ENCODE results near the gene ATXN7.

Gene ATXN7

DNA sequence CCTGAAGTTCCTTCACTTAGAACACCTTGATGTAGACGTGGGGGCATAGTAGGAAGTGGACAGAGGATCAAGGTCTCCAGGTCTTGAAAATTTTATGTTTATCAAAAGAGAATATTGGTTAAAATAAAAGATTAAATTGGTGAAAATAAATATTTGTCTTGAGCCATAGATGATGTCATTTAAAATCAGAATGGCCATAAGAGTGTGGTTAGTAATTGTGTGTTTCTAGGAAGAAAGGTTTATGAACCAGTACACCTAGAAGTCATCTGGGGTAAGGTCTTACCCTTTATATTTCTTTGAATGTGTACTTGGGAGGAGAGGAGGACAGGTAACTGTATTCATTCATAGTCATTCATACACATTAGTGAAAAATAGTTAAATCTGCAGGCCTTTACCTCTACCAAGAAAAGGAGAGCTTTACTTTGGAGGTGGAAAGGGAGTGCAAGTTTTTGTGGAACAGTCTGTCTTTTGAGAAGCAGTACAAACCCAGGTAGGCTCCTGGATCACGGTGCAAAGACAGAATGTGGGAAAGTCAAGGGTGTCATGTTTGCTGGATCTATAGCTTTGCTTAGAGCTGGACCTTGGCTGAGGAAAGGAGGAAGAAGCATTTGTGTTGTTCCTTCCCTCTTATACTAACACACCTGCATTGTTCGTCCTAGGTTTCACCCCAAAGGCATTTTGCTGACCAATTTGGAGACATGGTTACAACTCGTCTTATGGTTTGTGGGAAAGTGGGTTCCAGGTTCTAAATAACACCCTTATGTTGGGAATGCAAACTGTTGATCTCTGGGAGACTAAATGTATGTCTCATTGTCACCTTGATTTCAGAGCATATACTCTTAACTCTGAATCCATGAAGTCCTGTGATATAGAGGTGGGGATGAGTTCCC is 42.3 kb downstream of the ATXN7 start:
- no peak for DNase-seq

DNA sequence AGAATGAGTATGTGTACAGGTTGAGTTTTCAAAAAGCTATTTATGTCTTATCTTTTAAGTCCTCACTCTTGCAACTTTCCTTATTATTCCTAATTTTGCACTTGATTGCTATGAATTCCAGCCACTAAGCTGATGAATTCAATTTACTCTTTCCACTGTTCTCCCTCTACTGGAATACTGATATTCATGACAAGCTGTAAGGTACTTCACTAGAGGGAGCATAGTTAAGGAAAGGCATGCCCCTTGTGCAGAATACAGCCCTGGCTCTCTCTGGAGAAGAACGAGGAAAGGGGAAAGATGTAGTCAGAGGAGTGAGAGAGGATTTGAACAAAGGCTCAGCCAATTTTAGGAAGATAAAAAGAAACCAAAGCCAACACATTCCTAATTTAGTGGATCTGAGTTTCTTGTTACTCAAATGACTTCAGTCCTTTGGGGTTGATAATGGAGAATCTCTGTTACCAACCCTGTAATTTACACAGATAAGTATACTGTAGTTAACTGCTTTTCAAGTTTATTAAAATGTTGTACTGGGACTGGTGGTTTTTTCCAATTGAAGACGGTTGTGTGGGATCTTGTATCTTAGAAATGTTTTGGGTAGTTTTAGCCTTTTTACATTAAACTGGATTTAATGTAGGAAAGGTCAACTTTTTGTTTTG is 44.5 kb downstream of the ATXN7 start:
- no peak for DNase-seq

DNA sequence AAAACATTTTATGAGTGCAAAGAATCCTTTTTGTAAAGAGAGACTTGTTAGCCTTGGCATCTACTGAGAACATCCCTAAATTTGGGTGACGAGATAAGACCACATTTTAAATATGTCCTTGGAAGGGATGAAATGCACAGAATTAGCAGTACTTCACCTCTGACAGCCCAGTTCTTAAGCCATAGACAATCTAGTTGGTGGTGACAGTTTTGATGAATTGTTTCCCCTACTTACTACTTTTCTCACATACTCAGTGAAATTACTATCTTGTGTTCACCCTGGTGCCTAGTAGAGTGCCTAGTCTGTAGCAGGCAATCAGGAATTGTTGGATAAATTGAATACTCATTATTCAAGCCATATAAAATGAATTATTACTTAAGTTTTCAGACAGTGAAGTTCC is 45.1 kb downstream of the ATXN7 start:
- no peak for DNase-seq

DNA sequence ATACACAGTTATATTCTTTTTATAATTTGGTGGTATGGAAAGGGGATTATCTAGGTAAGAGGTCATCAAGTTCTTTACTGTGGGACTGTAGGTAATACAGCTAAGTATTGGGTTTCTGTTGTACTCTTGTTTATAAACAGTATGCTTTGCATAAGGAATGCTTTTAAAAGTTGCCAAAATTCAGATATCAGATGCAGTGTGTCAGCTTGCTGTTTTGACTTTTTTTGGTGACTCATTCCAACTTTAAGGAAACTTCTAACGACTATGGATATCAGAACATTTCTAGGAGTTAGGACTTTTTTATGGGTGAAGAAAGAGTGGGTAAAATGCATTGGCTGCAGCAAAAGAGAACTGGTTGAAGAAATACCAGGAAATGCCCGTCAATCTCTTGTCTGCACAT is 45.8 kb downstream of the ATXN7 start:
- no peak for DNase-seq

DNA sequence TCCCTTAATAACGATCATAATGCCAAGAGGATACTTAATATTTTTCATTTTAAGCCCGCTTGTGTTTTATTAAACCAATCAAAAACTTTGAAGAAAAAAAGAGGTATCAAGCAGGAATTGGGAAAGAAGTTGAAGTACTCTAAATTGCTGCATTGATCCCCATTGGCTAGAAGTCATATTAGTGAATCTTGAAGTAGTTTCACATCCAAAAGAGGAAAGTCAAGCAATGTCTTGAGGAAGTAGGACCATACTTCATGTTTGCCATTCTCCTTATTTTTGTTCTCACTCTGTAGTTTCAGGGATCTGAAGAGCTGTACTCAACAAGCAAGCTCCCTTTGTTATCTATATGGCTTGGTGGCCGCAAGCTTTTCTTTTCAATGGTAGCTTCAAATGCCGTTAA is 46.3 kb downstream of the ATXN7 start:
- DNase-seq: no peak

DNA sequence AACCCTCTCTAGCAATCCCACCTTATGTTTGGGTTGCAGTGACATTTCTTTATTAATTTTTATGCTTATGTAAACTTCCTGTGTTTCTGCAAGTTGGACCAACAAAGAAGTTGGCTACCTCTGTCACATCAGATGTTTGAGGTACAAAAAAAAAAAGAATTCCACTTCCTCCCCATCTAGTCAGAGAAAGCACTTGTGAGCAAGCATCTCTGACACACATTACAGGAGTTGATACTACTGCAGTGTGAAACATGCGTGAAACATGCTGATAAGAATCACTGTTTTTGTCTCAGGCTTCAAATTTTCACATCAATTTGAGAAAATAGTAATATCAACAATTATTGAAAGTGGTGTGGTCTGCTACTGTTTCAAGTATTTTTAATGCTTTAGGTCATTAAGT is 47.2 kb downstream of the ATXN7 start:
- no peak for DNase-seq

DNA sequence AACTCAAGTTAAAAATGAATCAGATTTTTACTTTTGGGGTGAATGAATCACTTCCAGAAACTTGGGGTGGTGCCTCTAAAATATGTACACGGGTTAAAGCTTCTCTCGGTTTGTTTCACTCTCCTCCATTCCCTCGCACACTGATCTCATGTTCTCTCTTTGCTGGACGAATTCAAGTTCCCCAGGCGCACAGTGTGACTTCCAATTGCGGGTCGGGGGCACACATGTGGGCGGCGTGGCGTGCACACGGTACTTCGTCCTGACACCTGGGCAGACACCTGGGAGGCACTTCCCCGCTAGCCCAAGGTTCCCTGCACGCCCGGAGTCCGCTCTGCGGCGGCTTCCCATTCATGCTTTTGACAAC is 47.8 kb downstream of the ATXN7 start:
- no peak for DNase-seq

DNA sequence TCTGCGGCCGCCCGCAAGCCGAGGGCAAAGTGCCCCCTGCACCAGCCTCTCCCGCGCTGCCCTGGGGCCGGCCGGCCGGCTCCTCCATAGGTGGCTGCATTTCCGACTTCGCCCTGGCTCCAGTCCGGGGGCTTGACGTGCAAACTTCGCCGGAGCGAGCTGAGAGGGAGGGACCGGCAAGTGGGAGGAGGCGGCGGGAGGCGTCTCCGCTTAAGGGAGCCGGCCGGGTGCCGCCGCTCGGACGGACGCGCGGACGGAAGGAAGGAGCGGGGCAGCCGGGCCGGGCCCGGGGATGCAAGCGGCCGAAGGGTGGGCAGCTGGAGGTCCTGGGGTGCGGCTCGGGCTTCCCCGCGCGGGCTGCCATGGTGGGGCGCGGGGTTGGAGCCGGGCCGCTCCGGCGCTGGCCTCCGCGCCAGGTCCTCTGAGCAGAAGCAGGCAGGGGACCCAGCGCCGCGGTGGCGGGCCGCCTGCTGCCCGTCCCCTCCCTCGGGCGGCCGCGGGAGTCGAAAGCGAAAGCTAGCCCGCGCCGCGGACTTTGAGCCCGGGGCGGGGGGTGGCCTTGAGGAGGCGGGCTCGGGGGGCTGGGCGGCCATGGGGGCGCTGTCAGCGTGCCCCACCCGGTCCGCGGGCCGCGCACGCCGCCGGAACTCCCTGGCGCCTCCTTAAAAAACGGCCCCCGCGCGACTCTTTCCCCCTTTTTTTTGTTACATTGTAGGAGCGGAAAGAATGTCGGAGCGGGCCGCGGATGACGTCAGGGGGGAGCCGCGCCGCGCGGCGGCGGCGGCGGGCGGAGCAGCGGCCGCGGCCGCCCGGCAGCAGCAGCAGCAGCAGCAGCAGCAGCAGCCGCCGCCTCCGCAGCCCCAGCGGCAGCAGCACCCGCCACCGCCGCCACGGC is 48.5 kb downstream of the ATXN7 start, which contains the start of gene SCAANT1:
TSS of gene SCAANT1 (minus strand) at position 511 of the 895 bp plus-strand sequence.
- DNase-seq: peak; percentile 60

DNA sequence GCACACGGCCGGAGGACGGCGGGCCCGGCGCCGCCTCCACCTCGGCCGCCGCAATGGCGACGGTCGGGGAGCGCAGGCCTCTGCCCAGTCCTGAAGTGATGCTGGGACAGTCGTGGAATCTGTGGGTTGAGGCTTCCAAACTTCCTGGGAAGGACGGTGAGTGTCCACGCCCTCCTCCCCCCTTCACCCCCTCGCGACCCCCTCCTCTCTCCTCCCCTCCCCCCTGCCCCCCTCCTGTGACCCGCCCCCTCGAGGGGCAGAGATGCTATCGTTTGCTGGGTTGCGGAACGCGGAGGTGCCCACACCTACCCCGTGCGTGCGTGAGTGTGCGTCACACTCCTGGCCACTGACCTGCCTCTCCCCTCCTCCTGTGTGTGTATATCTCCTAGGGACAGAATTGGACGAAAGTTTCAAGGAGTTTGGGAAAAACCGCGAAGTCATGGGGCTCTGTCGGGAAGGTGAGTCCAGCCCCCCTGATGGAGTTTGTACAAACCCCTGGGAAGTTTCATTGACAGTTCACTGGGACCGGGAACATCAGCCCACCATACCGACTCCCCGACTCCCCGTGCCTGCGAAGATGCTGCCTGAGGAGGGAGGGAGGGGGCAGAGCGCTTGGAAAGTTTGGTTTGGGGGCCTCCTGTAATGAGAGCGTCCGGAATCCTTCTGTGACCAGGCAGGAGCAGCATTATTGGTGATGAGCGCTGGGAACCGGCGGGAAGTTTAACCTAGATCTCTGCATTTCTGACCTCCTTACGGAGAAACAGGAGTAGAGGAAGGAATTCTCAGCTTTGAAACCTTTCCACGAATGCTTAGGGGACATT is 49.3 kb downstream of the ATXN7 start:
- no peak for DNase-seq

DNA sequence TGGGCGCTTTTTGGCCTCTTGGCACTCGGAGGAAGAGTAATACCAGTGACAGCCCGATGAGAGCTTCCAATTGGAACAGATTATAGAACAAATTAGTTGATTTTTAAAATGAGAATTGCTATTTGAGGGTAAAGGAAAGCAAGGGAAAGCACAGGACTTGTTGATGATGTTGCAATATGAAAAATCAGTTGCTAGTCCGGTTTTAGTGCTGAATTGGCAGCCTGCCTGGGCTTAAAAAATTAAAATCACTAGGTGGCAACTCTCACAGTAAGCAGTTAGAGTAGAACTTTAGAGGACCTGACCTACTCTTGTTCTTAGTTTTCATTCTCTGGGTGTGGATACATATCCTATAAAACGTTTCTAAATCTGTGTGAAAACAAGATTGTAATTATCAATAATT is 50.6 kb downstream of the ATXN7 start:
- DNase-seq: no peak

DNA sequence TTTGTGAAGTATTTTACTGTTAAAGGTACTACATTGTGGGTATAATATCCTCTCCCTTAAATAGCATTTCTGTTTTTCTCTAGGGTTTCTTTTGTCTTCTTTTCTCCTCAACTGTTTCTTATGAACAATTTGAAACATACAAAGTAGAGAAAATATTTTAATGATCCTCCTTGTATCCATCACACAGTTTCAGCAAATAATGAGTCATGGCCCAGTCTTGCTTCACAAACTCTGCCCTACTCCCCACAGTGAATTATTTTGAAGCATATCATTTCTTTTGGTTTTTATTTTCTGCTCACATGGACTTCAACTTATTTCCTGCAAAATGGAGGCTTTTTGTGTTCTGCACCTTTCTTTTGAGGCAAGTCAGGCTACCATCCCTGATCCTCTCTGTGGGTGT is 54.7 kb downstream of the ATXN7 start:
- no peak for DNase-seq

DNA sequence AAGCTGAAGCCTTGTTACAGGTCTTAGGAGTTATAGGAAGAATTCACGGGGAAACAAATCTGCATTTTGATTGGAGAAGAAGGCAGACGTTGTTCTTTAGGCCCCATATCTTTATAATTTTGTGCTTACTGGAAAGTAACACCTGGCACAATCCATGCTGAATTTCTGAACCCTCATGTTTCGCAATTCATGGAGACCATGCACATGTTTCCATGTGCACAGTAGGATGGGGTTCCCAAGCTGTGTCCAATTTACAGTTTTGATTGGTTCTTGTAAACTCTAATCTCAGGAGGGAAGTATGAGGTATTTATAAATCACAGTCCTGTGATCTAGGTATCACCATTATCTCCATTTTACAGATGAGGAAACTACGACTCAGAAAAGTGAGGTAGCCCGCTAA is 56.3 kb downstream of the ATXN7 start:
- no peak for DNase-seq

DNA sequence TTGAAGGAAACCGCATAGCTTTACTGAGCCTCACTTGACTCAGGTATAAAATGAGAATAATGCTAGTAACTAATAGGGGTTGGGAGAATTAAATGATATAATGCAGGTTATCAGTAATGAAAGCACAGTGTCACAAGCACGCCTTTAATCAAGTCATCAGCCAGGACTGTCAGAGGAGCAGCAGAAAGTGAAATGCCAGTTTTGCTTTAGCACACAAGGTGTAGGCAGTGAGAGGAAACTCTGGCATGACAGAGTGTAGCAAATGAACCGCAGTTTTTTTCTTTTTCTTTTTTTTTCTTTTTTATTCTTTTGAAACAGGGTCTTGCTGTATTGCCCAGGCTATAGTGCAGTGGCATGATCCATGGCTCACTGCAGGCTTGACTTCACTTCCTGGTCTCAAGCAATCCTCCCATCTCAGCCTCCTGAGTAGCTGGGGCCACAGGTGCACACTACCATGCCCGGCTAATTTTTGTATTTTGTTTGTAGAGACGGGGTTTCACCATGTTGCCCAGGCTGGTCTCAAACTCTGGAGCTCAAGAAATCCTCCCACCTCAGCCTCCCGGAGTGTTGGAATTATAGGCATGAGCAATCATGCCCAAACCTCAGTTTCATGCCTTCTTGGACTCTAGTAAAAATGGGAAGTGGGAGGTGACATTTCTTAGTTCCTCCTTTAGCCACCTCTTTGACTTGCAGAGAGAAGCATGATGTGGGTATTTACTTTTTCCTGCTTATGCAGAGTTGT is 58.2 kb downstream of the ATXN7 start:
- DNase-seq: no peak

DNA sequence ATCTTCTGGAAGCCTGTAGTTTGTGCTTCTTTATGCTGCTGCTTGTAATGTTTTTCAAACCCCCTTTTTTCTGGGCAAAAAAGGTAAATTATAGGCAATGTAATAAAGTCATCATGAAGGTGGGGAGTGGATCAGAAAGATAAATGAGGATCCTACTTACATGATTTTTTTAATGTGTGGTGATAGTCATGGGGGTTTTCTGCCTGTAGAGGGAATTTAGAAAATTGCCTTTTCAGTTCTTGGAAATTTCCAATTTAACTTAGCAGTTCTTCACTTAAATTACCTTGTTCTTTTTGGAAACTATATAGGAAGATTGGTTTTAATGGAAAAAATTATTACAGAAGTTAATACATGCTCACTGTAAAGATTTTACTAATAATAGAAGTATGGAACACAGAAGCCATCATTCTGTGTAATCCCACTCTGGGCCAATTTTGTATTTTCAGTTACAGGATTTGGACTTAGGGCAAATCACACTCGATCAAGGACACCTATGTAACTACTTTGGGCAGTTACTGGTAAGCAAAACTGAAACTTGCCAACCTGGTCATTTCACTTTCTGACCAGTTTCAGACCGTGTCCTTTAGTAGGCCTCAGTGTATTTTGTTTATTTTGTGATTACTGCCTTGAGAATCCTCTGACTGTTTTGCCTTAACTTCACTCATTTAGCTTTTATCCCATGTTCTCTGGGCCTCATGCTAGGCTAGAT is 59.0 kb downstream of the ATXN7 start:
- no peak for DNase-seq

DNA sequence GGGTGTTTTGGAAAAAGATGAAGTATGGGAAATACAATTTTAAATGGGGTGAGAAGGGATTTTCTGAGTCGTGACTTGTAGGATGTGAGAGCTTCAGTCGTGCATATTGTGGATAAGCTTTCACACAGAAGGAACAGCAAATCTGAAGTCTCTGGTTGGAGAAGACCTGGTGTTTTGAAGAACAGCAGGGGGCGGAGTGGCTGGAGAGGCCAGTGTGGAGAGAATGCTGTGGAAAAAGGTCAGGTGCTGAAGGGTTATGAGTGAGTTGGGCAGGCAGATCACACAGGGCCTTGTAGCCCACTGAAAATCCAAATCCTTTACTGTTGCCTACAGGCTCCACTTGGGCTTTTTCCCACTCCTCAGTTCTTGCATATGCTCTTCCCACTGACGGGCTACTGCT is 62.6 kb downstream of the ATXN7 start:
- DNase-seq: no peak

DNA sequence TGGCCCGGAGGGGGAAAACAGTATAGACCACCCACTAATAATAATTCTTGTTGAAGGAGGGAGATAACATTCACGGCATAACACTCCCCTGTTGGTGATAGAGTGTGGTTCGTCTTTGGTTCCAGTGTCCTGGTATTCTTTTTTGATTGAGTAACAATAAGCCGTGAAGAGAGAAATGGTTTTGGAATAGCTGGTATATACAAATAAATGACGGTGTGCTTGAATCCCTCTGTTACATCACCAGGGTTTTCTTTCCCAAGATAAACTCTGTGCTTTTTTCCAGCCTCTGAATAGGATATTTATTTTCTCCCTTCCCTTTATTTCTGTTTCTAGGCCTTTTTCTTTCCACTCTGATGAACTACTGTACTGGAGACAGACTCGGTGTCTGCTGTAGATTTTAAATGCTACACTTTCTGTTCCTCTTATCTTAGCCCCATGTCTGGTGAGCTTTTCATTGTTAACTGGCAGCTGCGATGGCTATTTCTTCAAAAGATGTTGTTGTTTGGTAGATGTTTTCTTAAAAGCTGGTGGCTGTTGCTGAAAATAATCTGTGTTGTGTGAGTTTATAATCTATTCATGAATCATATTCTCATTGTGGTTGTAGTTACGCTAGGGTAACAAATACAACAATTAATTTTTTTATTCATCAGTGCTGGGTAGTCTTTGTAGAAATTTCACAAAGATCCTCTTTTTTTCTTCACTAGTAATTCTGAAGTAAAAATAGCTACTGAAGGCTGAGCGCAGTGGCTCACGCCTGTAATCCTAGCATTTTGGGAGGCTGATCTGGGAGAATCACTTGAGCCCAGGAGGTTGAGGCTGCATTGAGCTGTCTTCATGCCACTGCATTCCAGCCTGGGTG is 64.0 kb downstream of the ATXN7 start:
- no peak for DNase-seq

DNA sequence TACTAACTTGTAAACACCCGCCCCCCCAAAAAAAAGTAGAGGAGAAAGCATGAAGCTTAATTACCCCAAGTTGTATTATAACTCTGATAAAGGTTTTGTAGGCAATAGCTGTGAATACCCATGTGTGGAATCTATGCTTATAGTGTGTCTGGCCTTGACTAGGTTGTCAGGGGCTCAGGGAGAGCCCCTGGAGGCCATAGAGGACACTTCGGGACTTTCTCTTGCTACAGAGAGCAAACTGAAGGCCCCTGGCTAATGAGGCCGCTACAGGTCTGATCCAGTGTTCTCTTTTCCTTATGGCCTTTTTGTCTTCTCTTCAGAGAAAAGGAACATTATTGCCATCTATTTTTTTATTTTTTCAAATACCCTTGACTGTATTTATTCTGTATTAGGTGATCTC is 67.6 kb downstream of the ATXN7 start:
- DNase-seq: no peak

DNA sequence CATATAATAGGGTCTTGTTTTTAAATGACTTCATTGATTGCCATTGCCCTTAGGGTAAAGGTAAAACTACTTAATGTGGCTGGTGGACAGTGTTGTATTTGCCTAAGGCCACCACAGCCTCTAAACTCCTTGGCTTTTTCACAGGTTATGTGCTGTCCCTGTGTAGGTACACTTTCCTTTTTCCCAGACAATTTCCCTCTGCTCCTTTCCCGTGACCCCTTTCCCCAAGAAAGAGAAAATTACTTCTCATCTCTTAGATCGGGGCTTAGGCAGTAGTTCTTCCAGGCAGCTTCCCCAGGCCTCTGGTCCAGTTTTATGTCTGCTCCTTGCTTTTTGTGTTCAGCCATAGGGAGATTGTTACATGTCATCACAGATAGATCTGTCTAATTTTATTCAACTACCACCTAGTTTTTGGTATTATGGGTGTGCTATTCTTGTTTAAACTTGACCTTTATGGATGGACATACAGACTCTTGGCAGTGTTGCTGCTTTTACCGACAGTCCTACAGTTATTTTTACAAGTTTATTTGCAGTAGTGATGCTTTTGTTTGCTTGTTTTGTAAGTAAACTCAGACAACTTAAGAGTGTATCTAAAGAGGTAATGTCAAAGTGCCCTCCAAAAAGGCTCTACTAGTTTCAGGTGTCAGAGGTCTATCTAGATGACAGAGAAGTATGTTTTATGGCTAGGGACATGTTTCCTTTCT is 69.0 kb downstream of the ATXN7 start:
- DNase-seq: no peak

DNA sequence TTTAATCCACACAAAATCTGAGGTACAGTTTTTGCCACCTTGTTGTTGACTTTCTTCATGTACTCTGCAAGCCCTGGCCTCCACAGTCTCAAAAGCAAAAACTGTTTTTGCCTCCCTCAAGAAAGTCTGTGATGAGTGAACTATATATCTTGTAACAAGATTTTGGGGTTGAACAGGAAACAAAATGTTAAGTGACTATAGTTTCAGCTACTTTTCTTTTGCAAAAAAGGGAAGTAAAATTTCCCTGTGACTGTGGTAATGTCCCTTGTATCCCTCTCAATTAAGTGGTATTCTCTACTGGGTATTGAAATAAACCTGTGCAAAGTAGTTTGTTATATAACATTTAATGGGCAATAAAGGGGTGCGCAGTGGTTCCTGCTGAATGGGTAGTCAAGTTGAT is 69.8 kb downstream of the ATXN7 start:
- DNase-seq: no peak
